ENCODE measurements around the gene CALCA.
"Not testable (repeated sequence)": the region's sequence is repeated elsewhere in the genome, so short reads cannot be mapped to it uniquely, and the experiment has no call there.

Gene CALCA, protein sequence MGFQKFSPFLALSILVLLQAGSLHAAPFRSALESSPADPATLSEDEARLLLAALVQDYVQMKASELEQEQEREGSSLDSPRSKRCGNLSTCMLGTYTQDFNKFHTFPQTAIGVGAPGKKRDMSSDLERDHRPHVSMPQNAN

GRCh38 chr11:14971865-14972580 is at the start of gene CALCA:
Gene CALCA (minus strand): TSS chr11:14972351. CDS start chr11:14971192, 1,159 bp downstream.
- DNase-seq = no peak

DNA sequence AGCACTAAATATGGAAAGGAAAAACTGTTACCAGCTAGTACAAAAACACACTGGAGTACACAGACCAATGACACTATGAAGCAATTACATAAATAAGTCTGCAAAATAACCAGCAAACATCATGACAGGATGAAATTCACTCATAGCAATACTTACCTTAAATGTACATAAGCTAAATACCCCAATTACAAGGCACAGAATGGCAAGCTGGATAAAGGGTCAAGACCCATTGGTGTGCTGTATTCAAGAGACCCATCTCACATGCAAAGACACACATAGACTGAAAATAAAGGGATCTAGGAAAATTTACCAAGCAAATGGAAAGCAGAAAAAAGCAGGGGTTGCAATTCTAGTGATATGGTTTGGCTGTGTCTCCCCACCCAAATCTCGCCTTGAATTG is 44.0 kb upstream of the CALCA start:
- DNase-seq = no peak

- no peak for DNase-seq
Observed at GRCh38 chr11:15011776-15012345, 39.7 kb upstream of the CALCA start.

DNA sequence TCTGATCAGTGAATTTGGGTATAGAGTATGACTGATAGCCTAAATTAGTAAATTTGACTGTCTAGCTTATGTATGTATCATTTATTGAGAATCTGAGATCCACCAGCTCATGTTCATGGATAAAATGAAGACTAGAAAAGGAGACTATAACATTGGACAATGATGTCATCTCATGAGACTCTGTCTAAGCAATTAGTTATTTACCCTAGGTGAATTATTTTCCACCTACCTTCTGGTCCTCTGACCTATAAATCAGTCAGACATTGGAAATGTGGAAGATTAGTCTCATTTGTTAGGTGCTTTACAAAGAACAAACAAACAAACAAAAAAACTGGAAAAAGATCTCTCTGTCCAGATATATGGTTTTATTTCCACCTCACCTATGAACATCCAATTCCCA is 38.7 kb upstream of the CALCA start:
- DNase-seq = no peak

- no peak for DNase-seq
Observed at GRCh38 chr11:15006139-15006759, 34.1 kb upstream of the CALCA start.

- DNase-seq = not testable (repeated sequence)
Observed at GRCh38 chr11:14988133-14988532, 16.0 kb upstream of the CALCA start.

DNA sequence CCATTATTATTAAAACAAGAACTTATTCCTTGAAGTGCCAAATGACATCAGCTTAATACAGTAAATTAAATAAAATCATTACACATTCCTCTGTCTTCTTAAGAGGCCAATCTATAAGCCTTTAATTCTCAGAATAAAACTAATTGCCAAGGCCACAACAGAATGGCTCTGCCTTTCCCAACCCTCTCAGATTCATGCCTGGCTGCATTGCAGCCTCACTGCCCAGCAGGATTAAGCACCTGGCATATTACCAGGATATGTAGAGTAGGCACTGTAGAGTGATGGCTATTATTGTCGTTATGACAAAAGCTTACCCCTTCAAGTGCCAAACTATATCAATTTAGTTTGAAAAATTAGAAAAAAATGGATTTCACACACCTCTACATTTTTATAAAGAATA is 9.4 kb upstream of the CALCA start:
- no peak for DNase-seq

GRCh38 chr11:14980854-14981253 is 8.7 kb upstream of the CALCA start:
- no peak for DNase-seq

DNA sequence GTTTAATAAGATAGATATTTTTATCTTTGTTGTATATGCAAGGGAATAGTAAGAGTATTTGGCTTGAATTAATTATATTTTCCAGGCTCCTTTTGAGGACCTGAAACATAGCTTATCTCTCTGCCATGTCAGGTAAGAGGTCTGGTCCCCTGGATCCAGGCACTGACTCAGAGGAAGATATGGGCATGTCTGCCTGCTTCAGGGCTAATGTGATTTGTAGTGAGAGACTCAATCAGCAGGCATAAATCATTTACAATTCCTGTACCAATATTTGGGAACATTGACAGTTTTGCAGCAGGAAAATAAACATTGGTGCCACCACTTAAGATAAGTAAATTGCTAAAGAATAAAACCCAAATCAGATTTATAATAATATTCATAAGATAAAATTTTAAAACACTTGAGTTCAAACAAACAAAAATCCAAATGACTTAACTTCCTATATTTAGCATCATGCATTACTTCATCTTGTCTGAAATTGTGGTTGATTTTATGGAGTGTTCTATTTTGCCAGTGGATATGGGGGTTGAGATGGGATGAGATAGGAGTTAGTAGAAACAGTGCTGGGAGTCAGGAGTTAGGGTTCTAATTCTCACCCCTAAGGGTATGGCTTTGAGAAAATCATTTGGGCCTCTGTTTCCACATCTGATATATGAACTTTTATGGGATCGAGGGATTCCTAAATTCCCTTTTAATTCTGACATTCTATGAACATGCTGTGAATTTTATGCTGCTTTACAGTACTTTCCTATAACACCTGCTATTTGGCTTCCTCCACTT is 5.1 kb upstream of the CALCA start:
- no peak for DNase-seq

GRCh38 chr11:14975252-14975587 is 3.1 kb upstream of the CALCA start:
- no peak for DNase-seq

GRCh38 chr11:14974515-14975251 is 2.5 kb upstream of the CALCA start:
- peak; percentile 80 for DNase-seq

DNA sequence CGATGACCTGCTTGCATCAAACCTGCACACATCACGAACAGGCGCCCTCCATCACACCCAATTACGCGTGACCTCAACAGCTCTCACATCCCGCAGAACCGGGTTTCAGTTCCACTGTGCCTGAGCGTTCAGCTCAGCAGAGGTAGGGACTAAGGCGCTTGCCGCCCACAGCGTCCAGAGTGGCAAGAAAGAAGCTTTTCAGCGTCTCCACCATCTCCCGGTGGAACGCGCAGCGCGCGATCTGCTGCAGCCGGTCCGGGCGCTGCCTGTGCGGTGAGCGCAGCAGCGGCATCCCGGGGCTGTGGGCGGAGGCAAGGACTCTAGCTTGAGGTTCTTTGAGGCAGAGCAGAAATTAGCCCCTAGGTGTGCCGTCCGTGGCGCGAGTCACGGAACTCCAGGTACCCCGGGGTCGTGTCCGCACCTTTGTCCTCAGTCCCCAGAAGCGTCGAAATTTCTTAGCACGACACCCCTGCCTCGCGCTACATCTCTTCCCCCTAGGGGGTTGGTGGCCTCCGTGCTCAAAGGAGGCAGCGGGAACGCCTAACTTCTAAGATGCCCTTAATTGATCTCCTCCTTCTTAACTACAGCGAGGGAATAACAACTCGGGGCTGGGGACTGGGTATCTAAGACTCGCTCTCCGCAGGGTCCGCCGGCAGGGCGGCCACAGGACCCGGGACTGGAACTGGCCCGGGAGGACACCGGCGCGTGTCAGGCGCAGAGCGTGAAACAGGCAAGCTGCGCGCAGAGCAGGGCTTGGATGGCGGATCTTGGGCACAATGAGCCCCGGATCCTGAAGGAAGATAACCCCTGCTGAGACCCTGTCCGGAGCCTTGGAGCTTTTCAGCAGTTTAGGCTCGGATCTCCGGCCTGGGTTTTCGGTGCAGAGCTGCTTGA is 1.7 kb upstream of the CALCA start:
- peak; percentile 52 for DNase-seq

- DNase-seq = no peak
Observed at GRCh38 chr11:14972581-14973495, 687 bp upstream of the CALCA start.

DNA sequence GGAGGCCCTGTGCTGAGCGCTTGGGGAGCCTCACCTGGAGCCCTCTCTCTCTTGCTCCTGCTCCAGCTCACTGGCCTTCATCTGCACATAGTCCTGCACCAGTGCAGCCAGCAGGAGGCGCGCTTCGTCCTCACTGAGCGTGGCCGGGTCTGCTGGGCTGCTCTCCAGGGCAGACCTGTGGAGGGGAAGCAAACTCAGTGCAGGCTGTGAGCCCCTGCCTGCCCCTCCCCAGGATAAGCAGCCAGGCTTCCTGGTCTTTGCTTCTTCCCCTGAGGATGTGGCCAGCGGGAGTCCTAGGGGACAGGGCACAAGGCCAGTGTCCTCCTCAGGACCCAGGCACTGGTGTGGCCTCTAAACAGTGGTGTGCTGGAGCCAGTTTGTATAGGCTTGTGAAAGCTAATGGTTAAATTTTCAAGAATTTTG is 2.2 kb downstream of the CALCA start:
- peak; percentile 87 for DNase-seq

GRCh38 chr11:14967581-14968243 is 4.4 kb downstream of the CALCA start:
- no peak for DNase-seq

DNA sequence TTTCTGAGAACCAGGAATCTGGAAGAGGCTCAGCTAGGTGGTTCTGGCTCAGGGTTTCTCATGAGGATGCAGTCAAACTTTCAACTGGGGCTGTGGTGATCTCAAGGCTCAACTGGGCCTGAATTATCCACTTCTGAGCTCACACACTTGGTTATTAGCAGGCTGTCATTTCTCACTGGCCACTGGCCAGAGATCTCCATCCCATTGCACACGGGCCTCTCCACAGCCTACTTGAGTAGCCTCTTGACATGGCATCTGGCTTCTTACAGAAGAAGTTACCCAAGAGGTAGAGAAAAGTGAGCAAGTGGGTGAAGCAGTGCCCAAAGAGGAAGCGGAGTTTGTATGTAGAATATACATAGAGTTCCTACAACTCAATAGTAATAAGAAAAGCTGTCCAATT is 16.0 kb downstream of the CALCA start:
- no peak for DNase-seq

DNA sequence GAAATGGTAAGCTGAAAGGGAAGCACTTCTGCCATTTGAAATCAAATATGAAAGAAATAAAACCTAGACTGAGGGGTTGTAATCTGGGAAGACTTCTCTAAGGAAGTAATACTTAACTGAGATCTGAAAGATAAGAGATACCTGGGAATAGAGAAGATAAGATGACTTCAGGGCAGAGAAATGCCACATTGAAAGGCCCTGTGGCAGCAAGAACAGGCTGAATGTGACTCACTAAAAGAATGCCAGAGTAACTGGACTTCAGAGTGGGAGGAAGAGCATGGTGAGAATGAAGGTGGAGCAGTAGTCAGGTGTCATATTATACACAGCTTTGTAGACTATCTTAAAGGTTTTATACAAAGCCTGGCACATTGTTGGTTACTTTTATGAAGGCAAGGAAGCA is 17.6 kb downstream of the CALCA start:
- no peak for DNase-seq

DNA sequence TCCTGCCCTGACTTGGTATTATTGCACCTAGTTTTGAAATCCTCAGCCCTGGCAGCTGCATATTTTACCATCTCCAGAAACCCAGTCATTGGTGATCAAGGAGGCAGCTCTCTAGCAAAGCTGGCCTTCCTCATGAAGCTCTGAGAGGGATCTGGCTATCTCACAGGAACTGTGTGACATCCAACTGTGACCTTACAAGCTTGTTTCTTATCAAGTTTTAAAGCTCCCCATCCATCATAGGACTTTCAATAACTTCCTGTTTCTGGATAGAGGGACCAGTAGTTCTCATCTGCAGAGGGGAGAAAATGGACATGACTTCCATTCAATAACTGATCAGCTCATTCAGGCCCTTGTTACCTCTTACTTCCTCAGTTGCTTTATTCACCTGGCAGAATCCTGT is 18.2 kb downstream of the CALCA start:
- DNase-seq = no peak

DNA sequence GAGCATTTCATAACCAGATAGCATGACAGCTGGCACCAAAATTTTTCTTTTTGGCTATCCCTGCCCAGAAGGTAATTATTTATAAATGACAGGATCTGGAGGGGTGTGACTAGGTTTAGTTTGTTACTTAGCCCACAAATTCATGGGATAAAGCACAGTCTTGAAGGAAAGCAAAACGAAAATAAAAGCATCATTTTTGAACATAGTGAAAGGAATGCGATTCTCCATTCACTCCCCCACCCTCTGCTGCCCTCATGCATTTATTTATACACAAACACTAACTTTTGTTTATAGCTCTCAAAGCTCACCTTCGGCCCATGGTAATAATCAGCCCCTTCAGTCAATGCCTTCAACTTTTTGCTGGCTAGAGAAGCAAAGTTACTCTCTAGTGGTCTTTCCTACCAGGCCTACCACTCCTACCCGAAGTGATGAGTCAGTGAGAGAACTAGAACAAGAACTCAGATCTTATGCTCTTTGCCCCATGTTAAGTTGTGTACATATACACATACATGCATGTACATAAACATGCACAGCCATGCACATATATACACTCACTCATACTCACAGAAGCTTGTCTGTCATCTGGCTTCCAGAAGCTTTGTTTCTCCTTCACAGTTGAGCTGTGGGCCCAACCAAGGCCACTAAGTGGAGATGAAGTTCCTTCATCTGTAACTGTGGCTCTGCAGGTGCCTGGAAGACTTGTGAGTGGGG is 22.6 kb downstream of the CALCA start:
- no peak for DNase-seq
